ENCODE data around the gene RAB4A. TPM values are rescaled to one million over a fixed set of nuclear protein-coding genes. Genes with fewer than 3 reads are reported as not detected.

The RAB4A gene
- total and polyA plus RNA-seq, 5 experiments from 2014 or later, result 16.8 to 50.4 (median 22.4) TPM

DNA sequence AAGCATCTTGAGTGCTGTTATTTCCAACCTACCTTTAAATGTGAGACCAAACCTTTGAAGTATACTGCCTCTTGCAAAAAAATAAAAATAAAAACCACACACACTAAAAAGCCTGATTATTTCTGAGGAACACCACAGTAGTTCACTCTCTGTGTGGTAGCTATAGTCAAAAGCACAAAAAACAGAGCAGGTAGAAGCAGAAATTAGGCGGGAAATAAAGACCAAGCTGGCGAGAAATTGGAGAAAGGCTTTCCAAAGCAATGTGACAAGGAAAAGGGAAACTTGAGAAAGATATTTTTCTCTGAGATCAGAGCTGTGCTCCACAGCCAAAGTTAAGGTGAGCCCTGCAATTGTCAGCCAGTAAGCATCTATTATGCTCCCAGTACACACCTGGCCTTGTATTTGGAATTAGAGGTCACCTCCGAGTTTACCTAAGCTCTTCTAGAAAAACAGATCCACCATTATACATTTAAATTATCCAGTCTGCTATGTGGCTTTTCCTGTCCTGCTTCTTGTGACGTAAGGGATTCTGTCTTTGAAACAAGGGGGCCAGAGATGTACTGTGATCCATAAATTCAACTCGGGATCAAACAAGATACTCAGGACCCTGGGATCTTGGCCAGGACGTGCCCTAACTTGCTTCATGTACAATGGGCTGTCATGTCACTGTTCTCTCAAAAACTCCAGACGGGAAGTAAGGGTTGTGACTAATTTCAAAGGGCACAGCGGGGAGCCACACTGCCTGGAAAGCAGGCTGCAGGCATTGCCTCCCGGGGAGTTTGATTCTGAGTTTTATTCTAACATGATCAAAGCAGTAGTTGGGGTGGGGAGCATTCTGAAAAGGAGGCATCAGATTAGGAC lies 39.8 kb upstream of the RAB4A start:
- POLR2A ChIA-PET, result no interaction called here
- ATAC-seq, result no peak
- Mint-ChIP-seq H3K4me1 (peaks cover 10 to 25% (median 19%) of the 10 kb centered on the region in 4 donors), H3K36me3 (no peaks in the 10 kb centered on the region), H3K4me3 (no peak overlapping the region), H3K9me3 (no peaks in the 10 kb centered on the region), H3K27ac (peak overlapping the region in 2 of 10 donors; percentile 52 to 55), H3K27me3 (peaks cover 0 to 12% (median 3%) of the 10 kb centered on the region in 5 donors)
- DNase-seq, result no peak

DNA sequence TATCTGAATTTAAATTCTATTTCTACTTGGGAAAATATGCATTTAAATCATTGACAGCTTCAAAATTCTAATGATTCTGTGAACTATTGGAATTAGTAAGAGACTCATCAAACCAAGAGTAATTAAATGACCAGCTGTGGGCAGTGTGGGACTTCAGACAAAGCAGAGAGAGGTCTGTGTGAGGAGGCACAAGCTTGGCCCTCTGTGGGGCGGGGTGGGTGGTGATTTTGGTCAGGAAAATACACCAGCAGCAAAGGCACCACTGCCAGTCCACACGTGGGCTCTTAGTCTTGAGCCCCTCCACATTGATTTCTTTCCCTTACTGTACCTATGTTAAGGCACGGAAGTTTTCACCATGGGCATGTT lies 39.2 kb upstream of the RAB4A start:
- no peak for DNase-seq
- H3K9me3 Mint-ChIP-seq, result no peaks in the 10 kb centered on the region
- H3K27me3 Mint-ChIP-seq, result peaks cover 0 to 12% (median 3%) of the 10 kb centered on the region in 5 donors
- no peak for ATAC-seq
- H3K36me3 Mint-ChIP-seq, result no peaks in the 10 kb centered on the region
- no peak overlapping the region for H3K4me3 Mint-ChIP-seq
- H3K27ac Mint-ChIP-seq, result peak overlapping the region in 1 of 10 donors; percentile 52
- peaks cover 10 to 24% (median 18%) of the 10 kb centered on the region in 4 donors for H3K4me1 Mint-ChIP-seq
- POLR2A ChIA-PET, result no interaction called here

DNA sequence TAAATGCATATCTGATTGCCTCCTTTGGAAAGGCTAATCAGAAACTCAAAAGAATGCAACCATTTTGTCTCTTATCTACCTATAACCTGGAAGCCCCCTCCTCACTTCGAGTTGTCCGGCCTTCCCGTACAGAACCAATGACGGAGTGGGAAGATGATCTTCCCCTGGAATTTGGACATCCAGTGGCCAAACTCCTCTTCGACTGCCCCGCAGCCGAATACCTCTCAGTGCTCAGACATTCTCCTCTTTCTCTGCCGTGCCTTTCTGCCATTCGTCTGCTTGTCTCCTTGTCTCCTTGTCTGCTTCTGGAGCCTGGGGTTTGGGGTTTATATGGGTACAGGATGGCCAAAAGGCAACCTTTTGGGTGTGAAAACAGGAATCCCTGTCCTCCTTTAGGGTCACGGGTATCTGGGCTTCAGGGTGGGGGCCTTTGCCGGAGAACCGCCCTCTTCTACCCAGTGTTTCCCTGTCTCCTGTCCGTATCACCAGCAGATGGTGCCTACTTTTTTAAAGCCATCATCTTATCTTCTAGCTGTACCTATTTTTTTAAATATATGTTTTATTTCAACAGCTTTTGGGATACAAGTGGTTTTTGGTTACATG lies 35.9 kb upstream of the RAB4A start:
- Mint-ChIP-seq H3K4me1 (peaks cover under 1 to 9% (median 4%) of the 10 kb centered on the region in 4 donors), H3K36me3 (no peaks in the 10 kb centered on the region), H3K9me3 (no peaks in the 10 kb centered on the region), H3K27me3 (peaks cover 0 to 7% (median 2%) of the 10 kb centered on the region in 5 donors), H3K4me3 (no peak overlapping the region), H3K27ac (peak overlapping the region in 2 of 10 donors; percentile 2 to 46)
- POLR2A ChIA-PET, result no interaction called here
- DNase-seq, result no peak
- no peak for ATAC-seq

DNA sequence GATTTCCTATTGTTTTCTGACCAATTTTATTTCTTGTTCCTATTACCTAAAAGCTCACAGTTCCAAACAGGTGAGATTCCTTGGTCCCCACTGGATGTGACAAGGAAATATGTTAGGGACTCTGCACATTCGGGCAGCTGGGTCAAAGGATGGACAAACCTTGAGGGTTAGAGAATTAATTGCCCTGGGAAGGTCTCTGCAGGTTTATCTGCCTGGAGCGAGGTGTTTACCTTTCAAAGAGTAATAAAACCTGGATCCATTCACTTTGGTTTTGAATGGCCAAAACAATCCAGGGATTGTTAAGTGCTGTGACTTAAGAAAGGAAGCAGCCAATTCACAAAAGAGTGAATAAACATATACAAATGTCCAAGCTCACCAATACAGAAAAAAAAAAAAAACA lies 33.6 kb upstream of the RAB4A start:
- ATAC-seq (no peak), DNase-seq (no peak)
- H3K27me3 Mint-ChIP-seq, result peaks cover 0 to 6% (median 2%) of the 10 kb centered on the region in 5 donors
- POLR2A ChIA-PET, result no interaction called here
- no peak overlapping the region for H3K27ac Mint-ChIP-seq
- H3K9me3 Mint-ChIP-seq, result peaks cover 0 to 2% (median 0%) of the 10 kb centered on the region in 9 donors
- no peaks in the 10 kb centered on the region for H3K4me1 Mint-ChIP-seq
- peaks cover 0 to 2% (median 0%) of the 10 kb centered on the region in 3 donors for H3K36me3 Mint-ChIP-seq
- no peak overlapping the region for H3K4me3 Mint-ChIP-seq

DNA sequence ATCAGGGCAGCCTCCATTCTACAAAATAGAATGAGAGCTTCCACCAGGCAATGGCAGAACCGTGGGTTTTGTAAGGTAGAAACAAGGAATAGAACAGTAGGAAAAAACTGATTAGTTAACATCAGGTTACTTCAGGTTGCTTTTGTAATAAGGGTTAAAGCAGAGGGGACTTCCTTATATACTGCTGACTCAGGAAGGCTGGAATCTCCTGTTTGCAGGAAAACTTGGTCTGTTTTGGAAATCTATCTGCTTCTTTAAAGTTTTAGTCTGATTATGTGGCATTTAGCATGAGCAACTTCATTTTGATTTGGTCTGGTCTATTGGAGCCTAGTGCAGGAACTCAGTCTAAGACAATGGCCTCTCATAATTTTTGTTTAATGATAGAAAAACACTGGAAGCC lies 32.7 kb upstream of the RAB4A start:
- POLR2A ChIA-PET, result no interaction called here
- no peak overlapping the region for H3K4me3 Mint-ChIP-seq
- peaks cover 0 to 7% (median 1%) of the 10 kb centered on the region in 9 donors for H3K9me3 Mint-ChIP-seq
- no peak for DNase-seq
- no peak for ATAC-seq
- peaks cover 0 to 2% (median 0%) of the 10 kb centered on the region in 3 donors for H3K36me3 Mint-ChIP-seq
- no peaks in the 10 kb centered on the region for H3K4me1 Mint-ChIP-seq
- no peak overlapping the region for H3K27ac Mint-ChIP-seq
- H3K27me3 Mint-ChIP-seq, result peaks cover 0 to 6% (median 2%) of the 10 kb centered on the region in 5 donors

DNA sequence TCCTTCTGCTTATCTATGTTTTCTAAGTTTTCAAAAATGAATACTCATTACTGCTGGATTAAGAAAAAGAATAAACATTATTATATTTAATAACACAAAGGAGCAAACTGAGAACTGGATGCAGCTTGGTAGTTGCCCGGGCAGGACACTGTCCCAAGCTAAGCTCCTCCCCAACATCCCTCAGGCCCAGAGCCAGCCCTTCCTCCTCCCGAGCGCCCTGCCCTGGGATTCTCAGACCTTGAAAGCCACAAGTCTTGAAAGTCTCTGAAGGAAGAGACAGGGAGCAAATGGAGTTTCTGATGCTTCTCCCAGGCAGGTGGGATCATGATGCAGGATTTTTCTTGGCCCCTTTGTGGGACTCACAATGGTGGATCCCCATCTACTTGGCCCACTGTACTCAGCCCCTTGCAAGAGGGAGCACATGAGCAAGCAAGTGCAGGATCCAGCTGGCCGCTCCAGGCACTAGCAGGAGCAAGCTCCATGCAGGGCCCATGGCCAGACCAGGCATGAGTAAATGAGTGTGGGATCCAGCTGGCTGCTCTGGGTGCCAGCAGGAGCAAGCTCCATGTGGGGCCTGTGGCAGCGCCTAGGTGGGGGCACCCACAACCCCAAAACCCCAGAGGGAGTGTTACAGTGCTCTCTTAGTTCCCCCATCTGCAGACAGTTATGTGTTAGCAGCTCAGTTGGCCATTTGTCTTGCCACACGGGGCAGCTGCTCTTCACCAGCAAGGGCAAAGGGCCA lies 32.1 kb upstream of the RAB4A start:
- no peak for DNase-seq
- no peak overlapping the region for H3K4me3 Mint-ChIP-seq
- peak overlapping the region in 2 of 10 donors; percentile 33 to 44 for H3K27ac Mint-ChIP-seq
- no peak for ATAC-seq
- POLR2A ChIA-PET, result no interaction called here
- H3K27me3 Mint-ChIP-seq, result peaks cover 0 to 4% (median 2%) of the 10 kb centered on the region in 5 donors
- H3K4me1 Mint-ChIP-seq, result no peaks in the 10 kb centered on the region
- H3K9me3 Mint-ChIP-seq, result peaks cover 0 to 13% (median 7%) of the 10 kb centered on the region in 9 donors
- peaks cover 0 to 6% (median 6%) of the 10 kb centered on the region in 3 donors for H3K36me3 Mint-ChIP-seq

DNA sequence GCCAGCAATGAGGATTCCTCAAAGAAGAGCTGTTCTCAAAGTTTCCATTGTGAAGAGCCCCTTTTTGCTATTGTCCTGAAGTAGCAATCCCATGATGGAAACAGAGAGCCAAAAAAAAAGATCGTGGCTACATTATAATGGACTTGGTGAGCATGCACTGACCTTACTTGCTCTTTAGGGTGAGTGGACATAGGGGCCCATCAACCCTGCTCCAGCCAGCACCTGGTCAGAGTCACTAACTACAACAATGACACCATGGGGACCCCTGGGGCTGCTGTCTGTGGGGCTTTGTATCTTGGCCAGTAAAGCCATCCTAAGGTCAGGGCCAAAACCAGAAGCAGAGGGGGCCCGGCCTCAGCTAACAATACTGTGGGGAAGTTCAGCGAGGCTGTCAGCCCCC lies 30.4 kb upstream of the RAB4A start:
- Mint-ChIP-seq H3K27me3 (peaks cover 0 to 3% (median 0%) of the 10 kb centered on the region in 5 donors), H3K4me1 (no peaks in the 10 kb centered on the region), H3K9me3 (peaks cover 3 to 17% (median 13%) of the 10 kb centered on the region in 9 donors), H3K4me3 (no peak overlapping the region), H3K27ac (no peak overlapping the region), H3K36me3 (peaks cover 0 to 15% (median 13%) of the 10 kb centered on the region in 3 donors)
- DNase-seq, result no peak
- POLR2A ChIA-PET, result no interaction called here
- ATAC-seq, result no peak

DNA sequence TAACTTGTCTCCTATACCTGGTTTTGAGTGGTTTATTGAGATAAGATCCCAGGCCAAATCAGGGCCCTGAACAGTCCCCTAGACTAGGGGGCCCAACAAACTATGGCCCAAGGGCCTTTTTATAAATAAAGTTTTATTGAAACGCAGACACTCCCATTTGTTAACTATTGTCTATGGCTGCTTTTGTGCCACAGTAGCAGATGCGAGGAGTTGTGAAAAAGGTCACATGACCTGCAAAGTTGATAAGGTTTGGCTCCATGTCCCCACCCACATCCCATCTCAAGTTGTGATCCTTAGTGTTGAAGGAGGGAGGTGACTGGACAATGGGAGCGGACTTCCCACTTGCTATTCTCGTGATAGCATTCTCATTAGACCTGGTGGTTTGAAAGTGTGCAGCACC lies 29.5 kb upstream of the RAB4A start:
- H3K4me3 Mint-ChIP-seq, result no peak overlapping the region
- H3K27ac Mint-ChIP-seq, result no peak overlapping the region
- POLR2A ChIA-PET, result no interaction called here
- DNase-seq (no peak), ATAC-seq (no peak)
- peaks cover 0 to 15% (median 13%) of the 10 kb centered on the region in 3 donors for H3K36me3 Mint-ChIP-seq
- H3K4me1 Mint-ChIP-seq, result no peaks in the 10 kb centered on the region
- H3K9me3 Mint-ChIP-seq, result peaks cover 3 to 17% (median 13%) of the 10 kb centered on the region in 9 donors
- H3K27me3 Mint-ChIP-seq, result peaks cover 0 to under 1% (median 0%) of the 10 kb centered on the region in 5 donors

DNA sequence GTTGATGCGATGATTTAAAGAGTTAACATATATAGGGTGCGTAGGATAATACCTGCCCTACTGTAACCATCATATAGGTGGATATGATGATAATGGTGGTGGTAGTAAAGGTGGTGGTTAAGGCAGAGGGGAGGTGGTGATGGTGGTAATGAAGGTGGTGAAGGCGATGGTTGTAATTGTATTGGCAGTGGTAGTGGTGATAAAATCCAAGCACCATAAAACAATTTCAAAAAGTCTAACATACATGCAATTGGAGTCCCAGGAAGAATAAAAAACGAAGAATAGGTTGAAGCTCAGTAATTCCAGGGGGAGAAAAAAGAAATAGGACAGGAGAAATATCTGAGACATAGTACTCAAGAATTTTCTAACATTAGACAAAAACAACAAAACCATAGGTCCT lies 27.3 kb upstream of the RAB4A start:
- no peak for DNase-seq
- Mint-ChIP-seq H3K36me3 (peaks cover 0 to 15% (median 13%) of the 10 kb centered on the region in 3 donors), H3K4me3 (no peak overlapping the region), H3K9me3 (peaks cover 3 to 17% (median 13%) of the 10 kb centered on the region in 9 donors), H3K27ac (no peak overlapping the region), H3K4me1 (peaks cover under 1 to 7% (median 4%) of the 10 kb centered on the region in 4 donors), H3K27me3 (no peaks in the 10 kb centered on the region)
- POLR2A ChIA-PET, result no interaction called here
- ATAC-seq, result no peak

DNA sequence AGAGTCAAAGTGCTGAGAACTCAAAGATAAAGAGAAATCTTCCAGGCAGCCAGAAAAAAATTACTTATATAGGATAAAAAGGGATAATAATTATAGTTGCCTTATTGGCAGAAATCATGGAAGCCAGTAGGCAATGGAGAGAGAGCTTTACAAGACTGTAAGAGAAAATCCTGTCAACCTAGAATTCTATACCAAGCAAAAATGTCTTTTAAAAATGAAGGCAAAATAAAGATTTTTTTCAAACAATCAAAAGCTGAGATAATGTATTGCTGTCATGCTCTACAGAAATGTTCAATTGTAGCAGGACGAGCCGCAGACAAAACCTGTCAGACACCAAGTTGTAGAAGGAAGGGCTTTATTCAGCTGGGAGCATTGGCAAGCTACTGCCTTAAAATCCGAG lies 26.8 kb upstream of the RAB4A start:
- Mint-ChIP-seq H3K36me3 (peaks cover 0 to 15% (median 13%) of the 10 kb centered on the region in 3 donors), H3K4me1 (peaks cover 5 to 12% (median 9%) of the 10 kb centered on the region in 4 donors), H3K9me3 (peaks cover 3 to 17% (median 13%) of the 10 kb centered on the region in 9 donors), H3K27me3 (no peaks in the 10 kb centered on the region), H3K4me3 (no peak overlapping the region), H3K27ac (no peak overlapping the region)
- no peak for DNase-seq
- no peak for ATAC-seq
- POLR2A ChIA-PET, result no interaction called here

DNA sequence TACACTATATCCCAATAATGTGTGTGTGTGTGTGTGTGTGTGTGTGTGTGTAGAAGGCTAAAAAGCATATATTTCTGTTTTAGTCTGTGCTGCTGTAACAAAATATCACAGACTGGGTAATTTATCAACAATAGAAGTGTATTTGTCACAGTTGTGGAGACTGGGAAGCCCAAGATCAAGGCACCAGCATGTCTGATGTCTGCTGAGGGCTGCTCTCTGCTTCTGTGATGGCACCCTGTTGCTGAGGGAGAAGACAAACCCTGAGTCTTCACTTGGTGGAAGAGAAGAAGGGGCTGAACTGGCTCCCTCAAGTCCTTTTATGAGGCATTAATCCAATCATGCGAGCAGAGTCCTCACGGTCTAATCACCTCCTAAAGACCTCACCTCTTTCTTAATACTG lies 23.0 kb upstream of the RAB4A start:
- Mint-ChIP-seq H3K4me3 (no peak overlapping the region), H3K27me3 (no peaks in the 10 kb centered on the region), H3K36me3 (peaks cover 0 to 13% (median 12%) of the 10 kb centered on the region in 3 donors), H3K4me1 (peaks cover 32 to 49% (median 44%) of the 10 kb centered on the region in 4 donors), H3K9me3 (peaks cover 4 to 21% (median 13%) of the 10 kb centered on the region in 9 donors), H3K27ac (peak overlapping the region in 4 of 10 donors; percentile 64 to 98 (median 67))
- DNase-seq (no peak), ATAC-seq (no peak)
- POLR2A ChIA-PET, result interaction anchor here (0.6 kb wide), 2 partner anchors 196 to 512 kb away, joined by 5 to 6 read pairs; no protein-coding TSS in a partner anchor

Data from naive thymus-derived CD8-positive, alpha-beta T cell (primary cell).